ENCODE measurements around the gene PRDX3.

Gene PRDX3

GRCh38 chr10:119119400-119119799 lies 59.2 kb downstream of the PRDX3 start:
- DNase-seq: no peak

DNA sequence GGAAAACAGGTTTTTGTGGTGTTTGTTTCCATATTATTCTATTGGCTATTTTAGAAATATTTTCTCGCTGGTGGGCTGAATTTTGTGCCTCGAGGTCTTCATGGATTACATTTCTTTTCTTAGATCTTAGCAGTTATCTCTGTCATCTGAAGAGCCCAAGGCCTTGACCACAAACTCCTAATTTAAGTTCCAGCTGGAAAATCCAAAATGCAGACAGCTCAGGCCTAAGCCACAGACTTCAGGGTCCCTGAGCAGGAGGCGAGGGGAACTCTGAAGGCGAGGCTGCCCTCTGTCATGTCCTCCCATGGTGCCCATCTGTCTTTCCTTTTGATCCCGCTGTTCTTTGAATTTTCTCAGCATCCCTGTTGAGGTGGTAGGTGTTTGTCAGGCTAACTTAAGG lies 60.4 kb downstream of the PRDX3 start:
- DNase-seq: no peak

All from DMS79 (cell line).